Osteoblast (primary cell): ENCODE data around the gene HMCN1. TPM values are rescaled to one million over a fixed set of nuclear protein-coding genes. Genes with fewer than 3 reads are reported as not detected.

ENCODE experiments used
- DNase-seq: peaks from one replicate; pipeline ENCODE4 v3.0.0; 2011; ENCODE audit warnings: low spot score, mixed read lengths; ENCODE audit not compliant: insufficient read length; ENCODE audit errors: missing footprints
- H2AFZ ChIP-seq: 2 replicates; pipeline ENCODE4 v1.6.0; 2011; ENCODE audit warnings: mild to moderate bottlenecking, low read length
- H3K27ac ChIP-seq: 2 replicates; pipeline ENCODE4 v1.5.1; 2011; ENCODE audit warnings: mild to moderate bottlenecking, low read depth, low read length, moderate library complexity
- H3K27me3 ChIP-seq: 2 replicates; pipeline ENCODE4 v1.6.0; 2012; ENCODE audit warnings: mild to moderate bottlenecking, control low read depth, inconsistent platforms, low read length, moderate library complexity; ENCODE audit not compliant: insufficient read depth
- H3K36me3 ChIP-seq: 2 replicates; pipeline ENCODE4 v1.5.1; 2011; ENCODE audit warnings: mild to moderate bottlenecking, low read length, control low read depth, moderate library complexity; ENCODE audit not compliant: insufficient read depth
- H3K4me1 ChIP-seq: 2 replicates; pipeline ENCODE4 v1.5.1; 2011; ENCODE audit warnings: mild to moderate bottlenecking, low read length, control low read depth, moderate library complexity; ENCODE audit not compliant: insufficient read depth
- H3K4me2 ChIP-seq: 2 replicates; pipeline ENCODE4 v1.6.0; 2011; ENCODE audit warnings: mild to moderate bottlenecking, low read length; ENCODE audit not compliant: insufficient read depth
- H3K4me3 ChIP-seq: fragments of 200-600 bp; sonication (generic); 3 replicates; pipeline ENCODE4 v1.5.1; 2012; ENCODE audit warnings: mild to moderate bottlenecking, low read length, inconsistent platforms; ENCODE audit not compliant: insufficient read depth
- H3K79me2 ChIP-seq: 2 replicates; pipeline ENCODE4 v1.6.0; 2012; ENCODE audit warnings: mild to moderate bottlenecking, low read length, control low read depth, inconsistent platforms; ENCODE audit not compliant: insufficient read depth
- H3K9me3 ChIP-seq: 2 replicates; pipeline ENCODE4 v1.5.1; 2011; ENCODE audit warnings: low read depth, low read length, control low read depth
- H4K20me1 ChIP-seq: 2 replicates; pipeline ENCODE4 v1.6.0; 2012; ENCODE audit warnings: mild to moderate bottlenecking, low read length, control low read depth; ENCODE audit not compliant: insufficient read depth
- total RNA-seq: library from RNA; depleted of rRNA; stranded (reverse); fragments of >200 nt; gene quantifications from 2 replicates; pipeline ENCODE4 v1.2.3, GENCODE V29; 2012
- TF ChIP-seq, protein P1 (sequence below): IDR thresholded peaks from 2 replicates; pipeline ENCODE4 v1.5.1; 2011; ENCODE audit warnings: mild to moderate bottlenecking, low read depth, low read length, moderate library complexity; ENCODE audit errors: extremely low read depth

The HMCN1 gene
- total RNA-seq, 1 donor: 178 TPM

DNA sequence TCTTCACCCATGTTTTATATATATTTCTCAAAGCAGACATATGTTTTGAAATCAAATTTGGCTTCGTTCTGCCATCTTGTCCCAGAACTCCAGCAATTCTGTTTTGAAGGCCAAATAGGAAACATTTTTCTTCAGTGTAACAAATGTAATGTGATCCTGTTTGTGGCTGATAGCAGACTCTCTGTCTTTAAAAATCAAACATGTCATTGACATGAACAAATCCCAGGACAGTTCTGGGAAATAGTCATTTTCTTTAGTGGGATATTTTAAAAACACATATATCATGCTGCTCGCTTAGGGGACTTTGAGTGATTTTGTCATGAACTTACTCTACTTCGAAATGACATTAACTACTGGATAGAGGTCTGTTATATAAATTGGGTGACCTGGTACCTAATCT, 51.4 kb downstream of the HMCN1 start:
- H3K4me1 ChIP-seq: peaks cover 19% of the 10 kb centered on the region
- H3K79me2 ChIP-seq: no peaks in the 10 kb centered on the region
- H3K9me3 ChIP-seq: no peaks in the 10 kb centered on the region
- H3K27ac ChIP-seq: no peak overlapping the region
- H3K27me3 ChIP-seq: no peaks in the 10 kb centered on the region
- no peaks in the 10 kb centered on the region for H4K20me1 ChIP-seq
- H2AFZ ChIP-seq: no peak overlapping the region
- DNase-seq: no peak
- TF ChIP-seq, protein P1, sequence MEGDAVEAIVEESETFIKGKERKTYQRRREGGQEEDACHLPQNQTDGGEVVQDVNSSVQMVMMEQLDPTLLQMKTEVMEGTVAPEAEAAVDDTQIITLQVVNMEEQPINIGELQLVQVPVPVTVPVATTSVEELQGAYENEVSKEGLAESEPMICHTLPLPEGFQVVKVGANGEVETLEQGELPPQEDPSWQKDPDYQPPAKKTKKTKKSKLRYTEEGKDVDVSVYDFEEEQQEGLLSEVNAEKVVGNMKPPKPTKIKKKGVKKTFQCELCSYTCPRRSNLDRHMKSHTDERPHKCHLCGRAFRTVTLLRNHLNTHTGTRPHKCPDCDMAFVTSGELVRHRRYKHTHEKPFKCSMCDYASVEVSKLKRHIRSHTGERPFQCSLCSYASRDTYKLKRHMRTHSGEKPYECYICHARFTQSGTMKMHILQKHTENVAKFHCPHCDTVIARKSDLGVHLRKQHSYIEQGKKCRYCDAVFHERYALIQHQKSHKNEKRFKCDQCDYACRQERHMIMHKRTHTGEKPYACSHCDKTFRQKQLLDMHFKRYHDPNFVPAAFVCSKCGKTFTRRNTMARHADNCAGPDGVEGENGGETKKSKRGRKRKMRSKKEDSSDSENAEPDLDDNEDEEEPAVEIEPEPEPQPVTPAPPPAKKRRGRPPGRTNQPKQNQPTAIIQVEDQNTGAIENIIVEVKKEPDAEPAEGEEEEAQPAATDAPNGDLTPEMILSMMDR: no peak
- no peak overlapping the region for H3K4me3 ChIP-seq
- no peak overlapping the region for H3K4me2 ChIP-seq
- no peaks in the 10 kb centered on the region for H3K36me3 ChIP-seq

DNA sequence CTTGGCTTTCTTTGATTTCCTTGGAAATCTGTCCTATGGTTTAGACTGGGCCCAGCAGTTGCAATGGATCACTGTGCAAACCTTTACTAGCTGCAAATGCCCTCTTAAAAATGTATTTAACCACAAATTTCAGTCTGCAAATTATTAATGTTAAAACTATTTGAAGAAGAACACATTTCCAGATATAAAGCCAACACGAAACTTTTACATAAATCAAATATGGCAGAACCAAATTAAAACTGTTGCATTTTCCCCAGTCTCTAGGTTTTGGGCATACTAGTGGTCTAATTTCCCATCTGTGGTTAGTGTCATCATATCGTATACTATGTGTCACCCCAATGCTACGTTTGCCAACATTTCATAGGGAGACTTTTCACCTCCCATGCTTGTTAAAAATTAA, 52.3 kb downstream of the HMCN1 start:
- H3K79me2 ChIP-seq: no peaks in the 10 kb centered on the region
- H3K4me2 ChIP-seq: no peak overlapping the region
- no peaks in the 10 kb centered on the region for H4K20me1 ChIP-seq
- H2AFZ ChIP-seq: no peak overlapping the region
- no peak overlapping the region for H3K27ac ChIP-seq
- TF ChIP-seq, protein P1: no peak
- peaks cover 20% of the 10 kb centered on the region for H3K4me1 ChIP-seq
- no peaks in the 10 kb centered on the region for H3K9me3 ChIP-seq
- no peaks in the 10 kb centered on the region for H3K27me3 ChIP-seq
- no peaks in the 10 kb centered on the region for H3K36me3 ChIP-seq
- peak; percentile 81 for DNase-seq
- no peak overlapping the region for H3K4me3 ChIP-seq

- no peaks in the 10 kb centered on the region for H3K9me3 ChIP-seq
- no peak overlapping the region for H3K4me2 ChIP-seq
- DNase-seq: no peak
- no peaks in the 10 kb centered on the region for H3K27me3 ChIP-seq
- H3K4me1 ChIP-seq: peaks cover 20% of the 10 kb centered on the region
- H4K20me1 ChIP-seq: no peaks in the 10 kb centered on the region
- H2AFZ ChIP-seq: no peak overlapping the region
- no peaks in the 10 kb centered on the region for H3K79me2 ChIP-seq
- no peaks in the 10 kb centered on the region for H3K36me3 ChIP-seq
- H3K27ac ChIP-seq: no peak overlapping the region
- TF ChIP-seq, protein P1: no peak
- no peak overlapping the region for H3K4me3 ChIP-seq
These were observed 53.0 kb downstream of the HMCN1 start for GRCh38 chr1:185787238-185787637.

GRCh38 chr1:185788386-185788785, 54.2 kb downstream of the HMCN1 start:
- Histone ChIP-seq H3K4me3 (no peak overlapping the region), H3K9me3 (no peaks in the 10 kb centered on the region), H3K27ac (no peak overlapping the region), H3K36me3 (no peaks in the 10 kb centered on the region), H3K27me3 (no peaks in the 10 kb centered on the region), H2AFZ (no peak overlapping the region), H3K4me1 (peaks cover 20% of the 10 kb centered on the region), H3K4me2 (no peak overlapping the region), H4K20me1 (no peaks in the 10 kb centered on the region), H3K79me2 (no peaks in the 10 kb centered on the region)
- no peak for DNase-seq
- TF ChIP-seq, protein P1: no peak
